OCI-M2 (cell line): ENCODE results near the gene CXorf49.
"Not testable (repeated sequence)": the region's sequence is repeated elsewhere in the genome, so short reads cannot be mapped to it uniquely, and the experiment has no call there.

ENCODE experiments used
- DNase-seq: peaks from one replicate; lab custom pipeline; 2025; ENCODE audit not compliant: unreplicated experiment; lab: John Stamatoyannopoulos, UW

The CXorf49 gene

GRCh38 chrX:71718185-71718584 lies at the start of gene CXorf49:
CXorf49 (minus strand) TSS chrX:71718285; CDS start chrX:71718151, 134 bp downstream.
- DNase-seq: not testable (repeated sequence)

GRCh38 chrX:71767134-71767533 lies 49.0 kb upstream of the CXorf49 start:
- not testable (repeated sequence) for DNase-seq

GRCh38 chrX:71765613-71766012 lies 47.5 kb upstream of the CXorf49 start:
- DNase-seq: not testable (repeated sequence)

GRCh38 chrX:71764832-71765231 lies 46.7 kb upstream of the CXorf49 start:
- not testable (repeated sequence) for DNase-seq

- DNase-seq: not testable (repeated sequence)
These were observed 45.0 kb upstream of the CXorf49 start, which contains the start of gene CXorf49B for GRCh38 chrX:71763049-71763448. CXorf49B (plus strand) TSS chrX:71763349; CDS start chrX:71763424, 75 bp downstream.

GRCh38 chrX:71760688-71761281 lies 42.7 kb upstream of the CXorf49 start:
- DNase-seq: not testable (repeated sequence)

- DNase-seq: not testable (repeated sequence)
These were observed 2.3 kb upstream of the CXorf49 start for GRCh38 chrX:71720289-71720886.

GRCh38 chrX:71719195-71719594 lies 1.1 kb upstream of the CXorf49 start:
- not testable (repeated sequence) for DNase-seq

- not testable (repeated sequence) for DNase-seq
These were observed 1.8 kb downstream of the CXorf49 start for GRCh38 chrX:71716323-71716722.

GRCh38 chrX:71715551-71715950 lies 2.5 kb downstream of the CXorf49 start:
- DNase-seq: not testable (repeated sequence)

GRCh38 chrX:71714064-71714463 lies 4.0 kb downstream of the CXorf49 start:
- not testable (repeated sequence) for DNase-seq

- not testable (repeated sequence) for DNase-seq
These were observed 15.2 kb downstream of the CXorf49 start for GRCh38 chrX:71702853-71703252.

- DNase-seq: not testable (repeated sequence)
These were observed 19.1 kb downstream of the CXorf49 start for GRCh38 chrX:71699023-71699344.

GRCh38 chrX:71698299-71699022 lies 19.6 kb downstream of the CXorf49 start:
- not testable (repeated sequence) for DNase-seq

- not testable (repeated sequence) for DNase-seq
These were observed 20.4 kb downstream of the CXorf49 start for GRCh38 chrX:71697466-71698298.

GRCh38 chrX:71696641-71697465 lies 21.2 kb downstream of the CXorf49 start:
- DNase-seq: not testable (repeated sequence)

GRCh38 chrX:71679575-71680207 lies 38.4 kb downstream of the CXorf49 start:
- no peak for DNase-seq

- not testable (repeated sequence) for DNase-seq
These were observed 40.9 kb downstream of the CXorf49 start for GRCh38 chrX:71677195-71677594.

- not testable (repeated sequence) for DNase-seq
These were observed 41.9 kb downstream of the CXorf49 start for GRCh38 chrX:71676068-71676795.
